ENCODE data around the gene TAGLN.

DNA sequence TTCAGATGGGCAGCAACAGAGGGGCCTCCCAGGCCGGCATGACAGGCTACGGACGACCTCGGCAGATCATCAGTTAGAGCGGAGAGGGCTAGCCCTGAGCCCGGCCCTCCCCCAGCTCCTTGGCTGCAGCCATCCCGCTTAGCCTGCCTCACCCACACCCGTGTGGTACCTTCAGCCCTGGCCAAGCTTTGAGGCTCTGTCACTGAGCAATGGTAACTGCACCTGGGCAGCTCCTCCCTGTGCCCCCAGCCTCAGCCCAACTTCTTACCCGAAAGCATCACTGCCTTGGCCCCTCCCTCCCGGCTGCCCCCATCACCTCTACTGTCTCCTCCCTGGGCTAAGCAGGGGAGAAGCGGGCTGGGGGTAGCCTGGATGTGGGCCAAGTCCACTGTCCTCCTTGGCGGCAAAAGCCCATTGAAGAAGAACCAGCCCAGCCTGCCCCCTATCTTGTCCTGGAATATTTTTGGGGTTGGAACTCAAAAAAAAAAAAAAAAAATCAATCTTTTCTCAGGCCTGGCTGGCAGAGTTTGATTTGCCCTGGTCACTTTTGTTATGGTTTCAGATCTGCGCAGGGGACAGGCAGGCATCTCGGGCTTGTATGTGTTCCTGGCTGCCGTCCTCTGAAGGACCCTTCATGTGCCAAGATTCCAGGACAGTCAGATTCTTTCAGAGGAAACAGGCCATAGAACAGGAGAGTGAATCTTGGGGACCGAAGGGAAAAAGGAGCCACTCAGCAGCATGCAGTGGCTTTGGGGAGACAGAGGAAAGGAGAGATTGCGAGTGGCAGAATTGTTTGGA, 5.3 kb downstream of the TAGLN start:
- TF ChIP-seq, protein P1, sequence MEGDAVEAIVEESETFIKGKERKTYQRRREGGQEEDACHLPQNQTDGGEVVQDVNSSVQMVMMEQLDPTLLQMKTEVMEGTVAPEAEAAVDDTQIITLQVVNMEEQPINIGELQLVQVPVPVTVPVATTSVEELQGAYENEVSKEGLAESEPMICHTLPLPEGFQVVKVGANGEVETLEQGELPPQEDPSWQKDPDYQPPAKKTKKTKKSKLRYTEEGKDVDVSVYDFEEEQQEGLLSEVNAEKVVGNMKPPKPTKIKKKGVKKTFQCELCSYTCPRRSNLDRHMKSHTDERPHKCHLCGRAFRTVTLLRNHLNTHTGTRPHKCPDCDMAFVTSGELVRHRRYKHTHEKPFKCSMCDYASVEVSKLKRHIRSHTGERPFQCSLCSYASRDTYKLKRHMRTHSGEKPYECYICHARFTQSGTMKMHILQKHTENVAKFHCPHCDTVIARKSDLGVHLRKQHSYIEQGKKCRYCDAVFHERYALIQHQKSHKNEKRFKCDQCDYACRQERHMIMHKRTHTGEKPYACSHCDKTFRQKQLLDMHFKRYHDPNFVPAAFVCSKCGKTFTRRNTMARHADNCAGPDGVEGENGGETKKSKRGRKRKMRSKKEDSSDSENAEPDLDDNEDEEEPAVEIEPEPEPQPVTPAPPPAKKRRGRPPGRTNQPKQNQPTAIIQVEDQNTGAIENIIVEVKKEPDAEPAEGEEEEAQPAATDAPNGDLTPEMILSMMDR (IDR thresholded peaks at IDR 0.05), result no peak
- no peak for TF ChIP-seq POLR2A (IDR thresholded peaks at IDR 0.05)
